HG03457 (cell line): ENCODE results near the gene SCAPER.
"Not testable (repeated sequence)": the region's sequence is repeated elsewhere in the genome, so short reads cannot be mapped to it uniquely, and the experiment has no call there.

Source experiments
- ATAC-seq: cut with Tn5 transposase; IDR thresholded peaks from one replicate; pipeline ENCODE4 v1.9.1; 2021; ENCODE audit warnings: moderate number of reproducible peaks; ENCODE audit not compliant: unreplicated experiment

Gene SCAPER

GRCh38 chr15:76439542-76439941, 465.6 kb downstream of the SCAPER start:
- no peak for ATAC-seq

GRCh38 chr15:76433798-76434400, 471.2 kb downstream of the SCAPER start:
- ATAC-seq = no peak

GRCh38 chr15:76433036-76433435, 472.1 kb downstream of the SCAPER start:
- not testable (repeated sequence) for ATAC-seq

- ATAC-seq = no peak
These were observed 472.5 kb downstream of the SCAPER start for GRCh38 chr15:76432604-76433003.

GRCh38 chr15:76431971-76432370, 473.2 kb downstream of the SCAPER start:
- no peak for ATAC-seq

- ATAC-seq = not testable (repeated sequence)
These were observed 474.4 kb downstream of the SCAPER start for GRCh38 chr15:76430711-76431110.

GRCh38 chr15:76429661-76430060, 475.5 kb downstream of the SCAPER start:
- no peak for ATAC-seq

GRCh38 chr15:76426941-76427340, 478.2 kb downstream of the SCAPER start:
- no peak for ATAC-seq

- no peak for ATAC-seq
These were observed 486.6 kb downstream of the SCAPER start for GRCh38 chr15:76418352-76419140.

GRCh38 chr15:76401285-76401684, 503.9 kb downstream of the SCAPER start:
- ATAC-seq = no peak

- ATAC-seq = no peak
These were observed 506.6 kb downstream of the SCAPER start for GRCh38 chr15:76398317-76399104.

- no peak for ATAC-seq
These were observed 511.5 kb downstream of the SCAPER start for GRCh38 chr15:76393614-76394013.

GRCh38 chr15:76391847-76392246, 513.3 kb downstream of the SCAPER start:
- no peak for ATAC-seq

GRCh38 chr15:76391309-76391708, 513.8 kb downstream of the SCAPER start:
- ATAC-seq = no peak

GRCh38 chr15:76390571-76390970, 514.6 kb downstream of the SCAPER start:
- ATAC-seq = no peak

- ATAC-seq = no peak
These were observed 518.2 kb downstream of the SCAPER start for GRCh38 chr15:76386926-76387325.

GRCh38 chr15:76386178-76386577, 519.0 kb downstream of the SCAPER start:
- no peak for ATAC-seq

- no peak for ATAC-seq
These were observed 520.7 kb downstream of the SCAPER start for GRCh38 chr15:76384409-76384808.

- no peak for ATAC-seq
These were observed 522.0 kb downstream of the SCAPER start for GRCh38 chr15:76382987-76383728.

GRCh38 chr15:76381366-76381765, 523.8 kb downstream of the SCAPER start:
- no peak for ATAC-seq

- no peak for ATAC-seq
These were observed 524.9 kb downstream of the SCAPER start for GRCh38 chr15:76380249-76380648.
